ENCODE measurements around the gene ALPP.

GRCh38 chr2:232336981-232337720 lies 41.4 kb upstream of the ALPP start:
- no peak for TF ChIP-seq CTCF (IDR thresholded peaks at IDR 0.05)
- no peak for TF ChIP-seq POLR2A (IDR thresholded peaks at IDR 0.05)

Data from breast epithelium (tissue), 3 donors.